ENCODE results near the gene SEPSECS.

DNA sequence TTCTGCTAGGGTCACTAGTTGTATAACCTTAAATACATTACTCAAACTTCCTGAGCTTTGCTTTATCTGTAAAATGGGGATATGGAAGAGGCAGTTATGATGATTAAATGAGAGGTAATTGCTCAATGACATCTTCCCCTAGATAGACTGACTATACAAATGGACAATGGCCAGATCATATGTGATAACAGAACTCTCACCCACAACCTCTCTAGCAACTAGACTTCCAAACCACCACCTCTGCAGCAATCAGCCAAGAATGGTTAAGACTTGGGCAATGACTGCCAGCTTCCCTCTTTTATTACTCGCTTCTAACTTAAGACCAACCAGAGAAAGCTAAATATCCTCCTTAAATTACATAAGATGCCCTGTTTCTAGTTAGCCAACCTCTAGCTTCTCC is 2.9 kb upstream of the SEPSECS start:
- TF ChIP-seq CEBPB (IDR thresholded peaks at IDR 0.05; ENCODE audit: low read depth, low read length), result no peak
- no peak for TF ChIP-seq RAD21 (IDR thresholded peaks at IDR 0.05 in 1 of 2, conservative IDR thresholded peaks at IDR 0.05 in 1 of 2; ENCODE audit: low read depth in 2 of 2, low read length in 2 of 2)
- TF ChIP-seq RFX5 (IDR thresholded peaks at IDR 0.05; ENCODE audit: borderline replicate concordance, low read depth, low read length), result no peak
- TF ChIP-seq, protein P1, sequence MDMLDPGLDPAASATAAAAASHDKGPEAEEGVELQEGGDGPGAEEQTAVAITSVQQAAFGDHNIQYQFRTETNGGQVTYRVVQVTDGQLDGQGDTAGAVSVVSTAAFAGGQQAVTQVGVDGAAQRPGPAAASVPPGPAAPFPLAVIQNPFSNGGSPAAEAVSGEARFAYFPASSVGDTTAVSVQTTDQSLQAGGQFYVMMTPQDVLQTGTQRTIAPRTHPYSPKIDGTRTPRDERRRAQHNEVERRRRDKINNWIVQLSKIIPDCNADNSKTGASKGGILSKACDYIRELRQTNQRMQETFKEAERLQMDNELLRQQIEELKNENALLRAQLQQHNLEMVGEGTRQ (IDR thresholded peaks at IDR 0.05; ENCODE audit: low read length), result no peak
- no peak for TF ChIP-seq EP300 (IDR thresholded peaks at IDR 0.05; ENCODE audit: borderline replicate concordance in 1 of 2, low read depth in 2 of 2, low read length in 2 of 2)
- TF ChIP-seq, protein P2, sequence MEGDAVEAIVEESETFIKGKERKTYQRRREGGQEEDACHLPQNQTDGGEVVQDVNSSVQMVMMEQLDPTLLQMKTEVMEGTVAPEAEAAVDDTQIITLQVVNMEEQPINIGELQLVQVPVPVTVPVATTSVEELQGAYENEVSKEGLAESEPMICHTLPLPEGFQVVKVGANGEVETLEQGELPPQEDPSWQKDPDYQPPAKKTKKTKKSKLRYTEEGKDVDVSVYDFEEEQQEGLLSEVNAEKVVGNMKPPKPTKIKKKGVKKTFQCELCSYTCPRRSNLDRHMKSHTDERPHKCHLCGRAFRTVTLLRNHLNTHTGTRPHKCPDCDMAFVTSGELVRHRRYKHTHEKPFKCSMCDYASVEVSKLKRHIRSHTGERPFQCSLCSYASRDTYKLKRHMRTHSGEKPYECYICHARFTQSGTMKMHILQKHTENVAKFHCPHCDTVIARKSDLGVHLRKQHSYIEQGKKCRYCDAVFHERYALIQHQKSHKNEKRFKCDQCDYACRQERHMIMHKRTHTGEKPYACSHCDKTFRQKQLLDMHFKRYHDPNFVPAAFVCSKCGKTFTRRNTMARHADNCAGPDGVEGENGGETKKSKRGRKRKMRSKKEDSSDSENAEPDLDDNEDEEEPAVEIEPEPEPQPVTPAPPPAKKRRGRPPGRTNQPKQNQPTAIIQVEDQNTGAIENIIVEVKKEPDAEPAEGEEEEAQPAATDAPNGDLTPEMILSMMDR (IDR thresholded peaks at IDR 0.05; ENCODE audit: control extremely low read depth in 1 of 3, insufficient read depth in 1 of 3, low read depth in 1 of 3, low read length in 3 of 3), result no peak
- TF ChIP-seq EGR1 (IDR thresholded peaks at IDR 0.05; ENCODE audit: borderline replicate concordance, low read depth, low read length), result no peak

All from H1 (cell line).